Measurements from ENCODE around the gene OXLD1. TPM values are rescaled to one million over a fixed set of nuclear protein-coding genes. Genes with fewer than 3 reads are reported as not detected.

OXLD1 gene
- total RNA-seq, 1 donor = 23.7 TPM

DNA sequence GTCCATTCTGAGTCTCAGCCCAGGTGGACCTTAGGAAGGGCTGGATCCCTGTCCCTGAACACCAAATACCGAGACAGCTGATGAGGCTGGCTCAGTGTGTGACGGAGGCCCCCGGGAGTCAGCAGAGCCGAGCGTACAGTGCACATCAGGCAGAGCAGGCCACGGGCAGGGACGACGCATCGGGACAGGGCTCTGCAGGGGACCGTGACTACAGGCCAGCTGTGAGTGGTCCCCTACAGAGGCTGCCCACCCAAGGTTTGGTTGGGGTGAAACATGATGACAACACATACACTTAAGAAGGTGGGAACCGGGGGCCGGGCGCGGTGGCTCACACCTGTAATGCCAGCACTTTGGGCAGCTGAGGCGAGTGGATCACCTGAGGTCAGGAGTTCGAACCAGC, 6.5 kb upstream of the OXLD1 start:
- DNase-seq (ENCODE audit: low read depth) = no peak
- H3K4me3 ChIP-seq (ENCODE audit: low read depth, low read length) = no peak overlapping the region
- TF ChIP-seq, protein P1, sequence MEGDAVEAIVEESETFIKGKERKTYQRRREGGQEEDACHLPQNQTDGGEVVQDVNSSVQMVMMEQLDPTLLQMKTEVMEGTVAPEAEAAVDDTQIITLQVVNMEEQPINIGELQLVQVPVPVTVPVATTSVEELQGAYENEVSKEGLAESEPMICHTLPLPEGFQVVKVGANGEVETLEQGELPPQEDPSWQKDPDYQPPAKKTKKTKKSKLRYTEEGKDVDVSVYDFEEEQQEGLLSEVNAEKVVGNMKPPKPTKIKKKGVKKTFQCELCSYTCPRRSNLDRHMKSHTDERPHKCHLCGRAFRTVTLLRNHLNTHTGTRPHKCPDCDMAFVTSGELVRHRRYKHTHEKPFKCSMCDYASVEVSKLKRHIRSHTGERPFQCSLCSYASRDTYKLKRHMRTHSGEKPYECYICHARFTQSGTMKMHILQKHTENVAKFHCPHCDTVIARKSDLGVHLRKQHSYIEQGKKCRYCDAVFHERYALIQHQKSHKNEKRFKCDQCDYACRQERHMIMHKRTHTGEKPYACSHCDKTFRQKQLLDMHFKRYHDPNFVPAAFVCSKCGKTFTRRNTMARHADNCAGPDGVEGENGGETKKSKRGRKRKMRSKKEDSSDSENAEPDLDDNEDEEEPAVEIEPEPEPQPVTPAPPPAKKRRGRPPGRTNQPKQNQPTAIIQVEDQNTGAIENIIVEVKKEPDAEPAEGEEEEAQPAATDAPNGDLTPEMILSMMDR (IDR thresholded peaks at IDR 0.05; ENCODE audit: insufficient read depth, low read depth, low read length) = no peak

DNA sequence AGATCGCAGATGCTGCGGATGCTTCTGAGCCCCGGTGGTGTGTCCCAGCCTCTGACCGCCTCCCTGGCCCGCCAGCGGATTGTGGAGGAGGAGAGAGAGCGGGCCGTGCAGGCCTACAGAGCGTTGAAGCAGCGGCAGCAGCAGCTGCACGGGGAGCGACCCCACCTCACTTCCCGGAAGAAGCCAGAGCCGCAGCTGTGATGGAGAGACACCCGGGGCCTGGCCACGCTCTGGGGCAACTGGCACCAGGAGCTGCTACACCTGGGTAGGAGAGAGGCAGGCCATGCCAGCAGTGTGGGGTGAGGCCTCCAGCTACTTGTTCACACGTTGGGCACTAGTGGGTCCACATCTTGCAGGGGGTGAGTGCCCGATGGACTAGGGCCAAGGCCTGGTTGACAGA, 6.1 kb upstream of the OXLD1 start:
- no peak overlapping the region for H3K4me3 ChIP-seq (ENCODE audit: low read depth, low read length)
- TF ChIP-seq, protein P1 (IDR thresholded peaks at IDR 0.05; ENCODE audit: insufficient read depth, low read depth, low read length) = no peak
- DNase-seq (ENCODE audit: low read depth) = no peak

DNA sequence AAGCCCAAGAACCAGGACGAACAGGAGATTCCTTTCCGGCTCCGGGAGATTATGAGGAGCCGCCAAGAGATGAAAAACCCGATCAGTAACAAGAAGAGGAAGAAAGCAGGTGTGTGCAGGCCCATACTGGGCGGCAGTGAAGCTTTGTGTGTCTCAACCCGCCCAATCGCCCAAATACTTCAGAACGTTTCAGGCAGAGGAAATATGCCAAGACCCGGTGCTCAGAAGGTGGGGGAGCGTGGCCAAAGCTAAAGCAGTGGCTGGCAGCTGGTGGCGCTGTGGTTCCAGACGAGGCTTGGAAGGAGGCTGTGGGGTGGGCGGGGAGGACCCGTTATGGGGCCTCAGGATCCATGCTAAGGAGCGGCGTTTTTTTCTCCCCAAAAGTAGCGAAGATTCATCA, 1.3 kb upstream of the OXLD1 start:
- peak; percentile 6 for DNase-seq (ENCODE audit: low read depth)
- TF ChIP-seq, protein P1 (IDR thresholded peaks at IDR 0.05; ENCODE audit: insufficient read depth, low read depth, low read length) = peak; percentile 18

DNA sequence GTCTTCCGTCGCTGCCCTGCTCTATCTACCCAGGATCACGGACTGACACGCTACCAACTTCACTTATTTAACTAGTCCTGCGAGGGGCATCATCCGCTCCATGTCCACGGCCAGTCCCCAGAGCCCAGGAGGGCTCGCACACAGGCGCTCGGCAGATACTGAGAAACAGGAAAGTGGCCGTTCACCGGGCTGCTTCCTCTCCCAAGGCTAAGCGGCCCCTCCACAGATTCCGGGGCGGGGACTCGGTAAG, 388 bp downstream of the OXLD1 start:
- TF ChIP-seq, protein P1 (IDR thresholded peaks at IDR 0.05; ENCODE audit: insufficient read depth, low read depth, low read length) = no peak
- peak overlapping the region; percentile 95 for H3K4me3 ChIP-seq (ENCODE audit: low read depth, low read length)
- DNase-seq (ENCODE audit: low read depth) = peak; percentile 45

More for the DNA sequence above, 1.3 kb upstream of the OXLD1 start:
- peak overlapping the region; percentile 18 for H3K4me3 ChIP-seq (ENCODE audit: low read depth, low read length)

DNA sequence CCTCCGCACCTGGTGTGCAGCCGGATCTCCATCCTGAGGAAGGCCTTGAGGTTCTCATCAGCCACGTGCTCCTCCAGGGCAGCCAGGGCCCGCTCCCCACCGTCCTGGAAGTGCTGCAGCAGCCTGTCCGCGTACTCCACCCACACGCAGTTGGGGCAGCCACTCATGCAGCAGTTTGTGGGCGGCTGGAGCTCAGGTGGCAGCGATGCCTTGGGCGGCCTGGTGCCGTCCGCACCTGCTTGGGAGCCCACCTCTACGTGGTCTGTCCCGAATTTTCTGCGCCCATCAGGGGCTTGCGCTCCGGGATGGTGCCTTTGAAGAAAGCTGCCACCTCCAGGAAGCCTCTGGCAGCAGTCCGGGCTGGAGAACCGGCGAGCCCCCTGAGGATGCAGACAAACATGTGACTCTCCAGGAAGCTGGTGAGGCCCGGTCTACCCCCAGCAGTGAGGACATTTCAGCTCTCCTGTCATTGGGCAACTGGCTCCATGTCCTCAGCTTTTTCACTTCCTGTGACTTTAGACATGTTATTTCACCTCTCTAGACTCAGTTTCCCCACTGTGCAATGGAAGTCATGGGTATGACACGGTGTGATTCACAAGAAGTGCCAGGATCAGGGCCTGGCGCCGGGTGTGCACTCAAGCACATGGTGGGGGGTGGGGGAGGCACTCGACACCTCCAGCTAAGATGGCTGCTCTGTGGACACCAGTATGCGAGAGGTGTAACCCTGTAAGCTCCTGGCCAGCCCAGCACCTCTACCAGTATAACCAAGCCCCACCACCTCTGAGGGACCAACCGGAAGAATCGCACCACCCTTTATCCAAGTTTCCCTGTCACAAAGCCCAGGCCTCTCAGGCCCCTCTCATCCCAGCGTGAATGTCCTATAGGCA, 957 bp downstream of the OXLD1 start:
- no peak for DNase-seq (ENCODE audit: low read depth)
- H3K4me3 ChIP-seq (ENCODE audit: low read depth, low read length) = peak overlapping the region; percentile 95
- TF ChIP-seq, protein P1 (IDR thresholded peaks at IDR 0.05; ENCODE audit: insufficient read depth, low read depth, low read length) = no peak

DNA sequence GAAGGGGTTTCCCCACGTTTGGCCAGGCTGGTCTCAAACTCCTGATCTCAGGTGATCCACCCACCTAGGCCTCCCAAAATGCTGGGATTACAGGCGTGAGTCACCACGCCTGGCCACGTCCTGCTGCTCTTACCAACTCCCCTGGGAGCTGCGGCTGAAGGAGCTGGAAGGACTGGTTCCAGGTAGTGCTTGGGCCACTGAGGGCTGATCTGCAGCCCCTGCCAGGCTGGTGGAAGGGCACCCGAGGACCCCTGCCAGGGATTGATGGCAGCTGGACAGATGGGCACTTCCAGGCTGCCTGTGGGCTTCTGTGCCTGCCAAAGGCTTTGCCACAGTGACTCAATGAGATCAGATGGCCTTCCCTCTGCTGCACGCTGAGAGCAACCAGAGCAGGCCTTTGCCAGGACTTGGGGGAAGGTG, 2.3 kb downstream of the OXLD1 start:
- TF ChIP-seq, protein P1 (IDR thresholded peaks at IDR 0.05; ENCODE audit: insufficient read depth, low read depth, low read length) = no peak
- H3K4me3 ChIP-seq (ENCODE audit: low read depth, low read length) = no peak overlapping the region
- DNase-seq (ENCODE audit: low read depth) = no peak

DNA sequence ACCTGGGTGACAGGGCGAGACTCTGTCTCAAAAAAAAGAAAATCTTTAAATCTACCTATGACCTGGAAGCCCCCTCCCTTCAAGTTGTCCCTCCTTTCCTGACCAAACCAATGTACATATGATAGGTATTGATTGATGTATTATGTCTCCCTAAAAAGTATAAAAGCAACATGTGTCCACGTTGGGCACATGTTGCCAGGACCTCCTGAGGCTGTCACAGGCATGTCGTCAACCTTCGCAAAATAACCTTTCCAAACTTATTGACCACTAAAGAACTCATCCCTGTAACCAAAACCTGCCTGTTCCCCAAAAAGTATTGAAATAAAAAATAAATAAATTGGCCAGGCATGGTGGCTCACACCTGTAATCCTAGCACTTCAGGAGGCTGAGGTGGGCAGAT, 4.4 kb downstream of the OXLD1 start:
- H3K4me3 ChIP-seq (ENCODE audit: low read depth, low read length) = no peak overlapping the region
- DNase-seq (ENCODE audit: low read depth) = no peak
- TF ChIP-seq, protein P1 (IDR thresholded peaks at IDR 0.05; ENCODE audit: insufficient read depth, low read depth, low read length) = no peak
